GM18867 (cell line): ENCODE measurements around the gene MISP.

Experiments
- ATAC-seq: cut with Tn5 transposase; IDR thresholded peaks from one replicate; pipeline ENCODE4 v1.9.1; 2021; ENCODE audit warnings: mild to moderate bottlenecking, moderate library complexity; ENCODE audit not compliant: unreplicated experiment

Gene MISP

GRCh38 chr19:806815-807421 is 56.0 kb downstream of the MISP start:
- no peak for ATAC-seq

- no peak for ATAC-seq
Measured at GRCh38 chr19:807627-808422, 56.9 kb downstream of the MISP start.

- ATAC-seq: no peak
Measured at GRCh38 chr19:808423-808775, 57.5 kb downstream of the MISP start.

DNA sequence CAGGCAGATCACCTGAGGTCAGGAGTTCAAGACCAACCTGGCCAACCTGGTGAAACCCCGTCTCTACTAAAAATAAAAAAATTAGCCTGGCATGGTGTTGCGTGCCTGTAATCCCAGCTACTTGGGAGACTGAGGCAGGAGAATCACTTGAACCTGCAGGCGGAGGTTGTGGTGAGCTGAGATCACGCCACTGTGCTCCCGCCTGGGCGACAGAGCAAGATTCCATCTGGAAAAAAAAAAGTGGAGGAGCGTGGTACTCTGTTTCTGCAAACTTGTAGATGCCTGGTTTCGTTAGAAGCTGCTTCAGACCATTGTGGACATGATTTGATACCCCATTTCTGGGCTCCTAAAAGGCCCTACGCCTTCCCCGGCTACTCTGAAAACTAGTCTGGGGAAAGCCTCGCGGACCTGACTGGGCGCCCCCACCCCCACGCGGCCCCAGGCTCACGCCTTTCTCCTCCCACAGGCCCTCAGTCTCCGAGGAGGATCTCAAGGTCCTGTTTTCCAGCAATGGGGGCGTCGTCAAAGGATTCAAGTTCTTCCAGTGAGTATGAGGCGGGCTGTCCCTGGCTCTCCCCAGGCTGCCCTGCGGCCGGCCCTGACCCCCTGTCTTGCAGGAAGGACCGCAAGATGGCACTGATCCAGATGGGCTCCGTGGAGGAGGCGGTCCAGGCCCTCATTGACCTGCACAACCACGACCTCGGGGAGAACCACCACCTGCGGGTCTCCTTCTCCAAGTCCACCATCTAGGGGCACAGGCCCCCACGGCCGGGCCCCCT is 59.4 kb downstream of the MISP start:
- no peak for ATAC-seq

DNA sequence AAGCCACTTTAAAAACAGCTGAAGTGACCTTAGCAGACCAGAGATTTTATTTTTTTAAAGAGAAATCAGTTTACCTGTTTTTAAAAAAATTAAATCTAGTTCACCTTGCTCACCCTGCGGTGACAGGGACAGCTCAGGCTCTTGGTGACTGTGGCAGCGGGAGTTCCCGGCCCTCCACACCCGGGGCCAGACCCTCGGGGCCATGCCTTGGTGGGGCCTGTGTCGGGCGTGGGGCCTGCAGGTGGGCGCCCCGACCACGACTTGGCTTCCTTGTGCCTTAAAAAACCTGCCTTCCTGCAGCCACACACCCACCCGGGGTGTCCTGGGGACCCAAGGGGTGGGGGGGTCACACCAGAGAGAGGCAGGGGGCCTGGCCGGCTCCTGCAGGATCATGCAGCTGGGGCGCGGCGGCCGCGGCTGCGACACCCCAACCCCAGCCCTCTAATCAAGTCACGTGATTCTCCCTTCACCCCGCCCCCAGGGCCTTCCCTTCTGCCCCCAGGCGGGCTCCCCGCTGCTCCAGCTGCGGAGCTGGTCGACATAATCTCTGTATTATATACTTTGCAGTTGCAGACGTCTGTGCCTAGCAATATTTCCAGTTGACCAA is 60.1 kb downstream of the MISP start:
- ATAC-seq: no peak

- no peak for ATAC-seq
Measured at GRCh38 chr19:811506-812048, 60.7 kb downstream of the MISP start.

- no peak for ATAC-seq
Measured at GRCh38 chr19:812049-812746, 61.3 kb downstream of the MISP start.

DNA sequence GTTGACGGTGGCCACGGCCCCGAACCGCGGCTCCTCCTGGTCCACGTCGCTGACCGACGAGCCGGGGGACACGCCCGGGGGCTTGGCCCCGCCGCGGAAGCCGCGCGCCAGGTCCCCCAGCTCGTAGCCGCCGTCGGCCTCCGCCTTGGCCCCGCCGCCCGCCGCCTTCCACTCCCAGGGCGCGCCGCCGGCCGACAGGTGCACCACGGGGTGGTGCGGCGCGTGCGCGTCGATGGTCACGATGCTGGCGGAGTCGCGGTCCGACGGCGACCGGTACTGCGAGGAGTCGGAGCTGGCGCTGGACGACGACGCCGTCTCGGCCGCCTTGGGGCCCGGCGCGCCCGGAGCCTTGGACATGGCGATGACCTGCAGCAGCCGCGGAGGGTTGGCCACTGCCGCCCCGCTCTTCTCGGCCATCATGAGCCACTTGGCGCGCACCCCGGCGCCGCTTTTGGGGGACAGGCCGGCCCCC is 61.9 kb downstream of the MISP start:
- ATAC-seq: no peak

DNA sequence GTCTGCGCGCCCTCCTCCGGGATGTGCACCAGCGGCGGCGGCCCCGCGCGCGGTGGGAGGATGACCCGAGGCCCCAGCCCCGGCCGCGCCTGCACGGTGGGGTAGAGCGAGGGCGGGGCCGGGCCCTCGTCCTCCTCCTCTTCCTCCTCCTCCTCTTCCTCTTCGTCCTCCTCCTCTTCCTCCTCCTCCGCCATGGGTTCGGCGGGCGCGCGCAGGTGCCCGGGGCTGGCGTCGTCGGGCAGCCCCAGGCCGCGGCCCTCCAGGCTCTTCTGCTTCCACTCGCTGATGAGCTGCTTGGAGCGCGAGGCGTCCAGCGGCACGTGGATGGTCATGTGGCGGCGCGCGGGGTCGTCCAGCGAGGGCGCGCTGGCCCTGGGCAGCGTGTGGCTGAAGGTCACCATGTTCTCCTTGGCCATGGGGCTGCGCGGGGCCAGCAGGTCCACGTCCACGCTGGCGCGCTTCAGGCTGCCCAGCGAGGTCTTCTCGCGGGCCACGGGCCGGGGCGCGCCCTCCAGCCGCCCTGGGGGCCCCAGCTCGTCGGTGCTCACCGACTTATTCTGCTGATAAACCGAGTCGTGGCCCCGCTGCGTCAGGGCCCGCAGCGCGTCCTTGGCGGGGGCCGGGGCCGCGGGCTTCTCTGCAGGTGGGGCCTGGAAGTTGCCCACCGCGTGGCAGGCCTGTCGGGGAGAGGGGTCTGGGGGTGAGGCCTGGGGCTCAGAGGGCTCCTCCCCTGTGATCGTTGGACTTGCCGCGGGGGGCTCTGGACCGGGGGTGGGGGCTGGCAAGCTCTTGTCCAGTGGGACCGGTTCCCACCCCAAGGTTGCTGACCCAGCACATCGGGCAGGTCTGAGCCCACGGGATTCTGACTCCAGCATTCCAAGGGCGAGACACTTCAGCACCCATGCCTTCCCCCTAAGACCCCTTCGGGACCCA is 62.6 kb downstream of the MISP start:
- ATAC-seq: no peak
